Anterior cingulate cortex (tissue), 58 donors: Measurements from ENCODE around the gene SNRNP200.
"Not testable (repeated sequence)": the region's sequence is repeated elsewhere in the genome, so short reads cannot be mapped to it uniquely, and the experiment has no call there.

Source experiments
- DNase-seq, 58 donors: peaks; one replicate each; lab custom pipeline; 2025; lab: John Stamatoyannopoulos, UW

SNRNP200 gene

DNA sequence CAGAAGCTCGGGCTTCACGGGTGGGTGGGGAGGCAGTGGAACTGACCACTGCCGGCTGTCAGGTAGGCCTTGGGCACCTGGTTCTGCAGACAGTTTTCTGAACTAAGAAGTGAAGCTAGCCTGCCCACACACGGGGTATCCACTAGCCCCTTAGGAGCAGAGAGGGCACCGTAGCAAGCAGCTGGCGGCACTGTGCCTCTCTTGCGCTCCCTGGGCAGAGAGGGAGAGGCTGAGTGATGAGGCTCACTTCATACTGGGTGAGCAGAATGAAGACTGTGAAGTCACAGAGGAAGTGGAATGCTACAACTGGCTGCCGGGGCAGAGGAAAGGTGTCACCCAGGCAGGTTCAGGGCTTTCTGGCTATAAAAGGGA is 20.5 kb upstream of the SNRNP200 start:
- DNase-seq: no peak

GRCh38 chr2:96325041-96325883 is 19.9 kb upstream of the SNRNP200 start, which contains the start of gene ITPRIPL1:
Gene ITPRIPL1 (plus strand): TSS chr2:96325317. CDS start chr2:96325840, 523 bp downstream.
- no peak for DNase-seq

DNA sequence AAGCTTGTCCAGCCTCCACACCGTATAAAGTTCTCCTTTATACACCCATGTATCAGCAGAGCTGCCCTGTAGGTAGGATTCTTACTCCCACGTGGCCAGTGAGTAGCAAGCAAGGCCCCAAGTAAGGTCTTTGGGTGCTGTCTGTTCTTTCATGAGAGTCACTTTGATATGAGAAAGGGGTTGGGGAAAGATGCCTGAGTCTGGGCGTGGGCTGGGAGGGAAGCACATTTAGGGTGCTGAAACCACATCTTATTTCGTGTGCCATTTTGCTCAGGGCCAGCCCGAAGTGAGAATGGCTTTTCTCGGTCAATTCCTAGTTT is 19.3 kb upstream of the SNRNP200 start:
- DNase-seq: no peak

- DNase-seq: no peak
Observed at GRCh38 chr2:96323849-96324248, 18.5 kb upstream of the SNRNP200 start.

DNA sequence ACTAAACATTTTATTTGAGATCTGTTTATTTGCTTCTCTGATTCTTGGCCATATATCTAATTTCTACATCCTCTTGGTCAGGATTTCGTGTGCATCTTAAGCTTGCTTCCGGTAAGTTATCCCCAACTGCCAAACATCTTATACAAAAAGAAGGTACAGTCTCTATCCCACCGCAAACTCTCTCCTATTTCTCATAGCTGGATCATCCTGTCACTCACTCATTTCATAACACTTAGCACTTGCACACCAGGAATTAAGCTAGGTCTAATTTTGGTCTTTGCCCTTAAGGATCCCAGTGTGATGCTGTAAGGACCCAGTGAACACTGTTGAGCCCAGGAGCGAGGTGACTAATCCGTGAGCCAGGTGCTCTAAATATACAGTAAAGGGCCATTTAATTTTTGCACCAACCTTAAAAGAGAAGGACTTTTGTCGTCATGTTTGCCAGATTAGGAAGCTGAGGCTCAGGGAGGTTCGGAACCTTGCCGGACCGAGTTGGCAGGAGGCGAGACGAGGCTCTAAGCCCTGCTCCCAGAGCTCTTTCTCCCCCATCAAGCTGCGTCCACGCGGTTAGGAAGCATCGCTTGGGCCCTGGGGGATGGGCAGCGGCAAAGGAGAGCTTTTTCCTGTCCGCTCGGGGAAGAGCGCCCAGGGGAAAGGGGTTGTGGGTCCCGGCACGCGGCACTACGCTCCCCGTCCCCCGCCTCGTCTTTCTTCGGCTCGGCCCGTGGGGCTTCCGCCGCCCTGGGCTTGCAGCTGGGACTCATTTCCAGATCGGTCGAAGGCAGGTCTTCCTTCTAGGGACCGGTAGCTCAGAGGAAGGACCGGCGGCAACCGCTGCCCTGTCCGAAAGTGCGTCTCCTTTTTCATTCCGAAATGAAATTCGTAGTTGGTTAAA is 15.6 kb upstream of the SNRNP200 start:
- peak in 6 of 58 donors; percentile 12 to 38 (median 28) for DNase-seq

GRCh38 chr2:96320326-96320725 is 15.0 kb upstream of the SNRNP200 start:
- no peak for DNase-seq

GRCh38 chr2:96319396-96319795 is 14.1 kb upstream of the SNRNP200 start:
- no peak for DNase-seq

DNA sequence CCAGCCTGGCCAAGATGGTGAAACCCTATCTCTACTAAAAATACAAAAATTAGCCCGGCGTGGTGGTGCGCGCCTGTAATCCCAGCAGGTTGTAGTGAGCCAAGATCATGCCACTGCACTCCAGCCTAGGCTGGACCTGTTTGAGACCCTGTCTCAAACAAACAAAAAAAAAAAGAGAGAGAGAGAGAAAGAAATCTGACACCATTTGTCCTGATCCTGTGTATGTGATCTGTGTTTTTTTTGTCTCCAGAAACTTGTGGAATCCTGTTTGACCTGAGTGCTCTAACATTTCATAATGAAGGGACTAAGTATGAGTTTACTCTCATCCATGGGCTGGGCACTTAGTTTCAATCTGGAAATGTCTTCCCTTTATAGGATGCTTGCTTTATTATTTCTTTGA is 13.4 kb upstream of the SNRNP200 start:
- no peak for DNase-seq

DNA sequence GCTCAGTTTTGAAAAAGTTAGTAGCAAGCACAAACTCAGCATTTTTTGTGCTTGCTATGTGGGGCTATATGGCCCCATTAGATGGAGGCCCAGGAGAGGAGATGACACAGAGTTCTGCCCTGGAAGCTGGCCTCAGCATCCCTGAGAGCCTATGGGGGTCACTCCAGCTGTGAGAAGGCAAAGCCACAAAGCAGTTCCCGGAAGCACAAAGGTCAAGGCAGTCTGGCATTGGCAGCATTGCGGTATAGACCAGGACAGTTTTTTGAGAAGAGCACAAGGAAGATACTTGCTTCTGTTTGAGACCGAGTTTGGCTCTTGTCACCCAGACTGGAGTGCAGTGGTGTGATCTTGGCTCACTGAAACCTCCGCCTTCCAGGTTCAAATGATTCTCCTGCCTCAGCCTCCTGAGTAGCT is 12.2 kb upstream of the SNRNP200 start:
- DNase-seq: no peak

- no peak for DNase-seq
Observed at GRCh38 chr2:96316999-96317398, 11.7 kb upstream of the SNRNP200 start.

DNA sequence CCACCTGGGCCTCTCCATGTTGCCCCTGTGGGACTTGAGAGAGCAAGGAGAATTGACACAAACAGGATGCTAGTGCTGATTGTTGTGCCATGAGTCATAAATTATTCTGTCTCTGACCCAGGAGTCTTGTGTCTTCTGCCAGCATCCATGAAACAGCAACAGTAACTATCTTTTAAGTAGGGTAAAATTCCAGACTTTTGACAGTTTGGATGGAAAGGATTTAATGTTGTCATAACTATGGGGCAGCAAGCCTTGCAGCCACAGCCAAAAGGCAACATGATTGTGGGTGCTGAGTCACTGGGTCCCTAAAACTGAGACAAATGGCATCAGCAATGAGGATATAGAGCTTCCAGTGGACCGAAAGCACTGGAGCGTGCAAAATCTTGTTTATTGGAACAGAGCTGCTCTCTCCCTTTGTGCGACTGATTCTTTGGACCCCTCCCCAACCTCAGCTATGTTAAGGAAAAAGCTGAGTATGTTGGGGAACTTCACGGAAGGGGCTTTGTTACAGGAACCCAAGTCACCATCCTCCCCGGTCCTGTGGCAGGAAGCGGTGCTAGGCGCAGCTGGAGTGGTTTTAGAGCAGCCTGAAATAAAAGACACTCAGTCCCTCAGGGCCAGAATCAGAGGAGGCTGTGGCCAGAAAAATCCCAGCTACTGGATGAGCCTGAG is 10.2 kb upstream of the SNRNP200 start:
- no peak for DNase-seq

- DNase-seq: no peak
Observed at GRCh38 chr2:96315005-96315399, 9.7 kb upstream of the SNRNP200 start.

DNA sequence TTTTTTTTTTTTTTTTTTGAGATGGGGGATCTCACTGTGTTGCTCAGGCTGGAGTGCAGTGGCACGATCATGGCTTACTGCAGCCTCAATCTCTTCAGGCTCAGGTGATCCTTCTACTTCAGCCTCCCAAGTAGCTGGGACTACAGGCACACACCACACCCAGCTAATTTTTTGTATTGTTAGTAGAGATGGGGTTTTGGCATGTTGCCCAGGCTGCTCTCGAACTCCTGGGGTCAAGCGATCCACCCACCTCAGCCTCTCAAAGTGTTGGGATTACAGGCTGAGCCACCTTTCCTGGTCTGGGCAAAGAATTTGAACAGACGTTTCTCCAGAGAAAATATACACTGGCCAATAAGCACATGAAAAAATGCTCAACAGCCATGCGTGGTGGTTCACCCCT is 2.9 kb upstream of the SNRNP200 start:
- DNase-seq: no peak

DNA sequence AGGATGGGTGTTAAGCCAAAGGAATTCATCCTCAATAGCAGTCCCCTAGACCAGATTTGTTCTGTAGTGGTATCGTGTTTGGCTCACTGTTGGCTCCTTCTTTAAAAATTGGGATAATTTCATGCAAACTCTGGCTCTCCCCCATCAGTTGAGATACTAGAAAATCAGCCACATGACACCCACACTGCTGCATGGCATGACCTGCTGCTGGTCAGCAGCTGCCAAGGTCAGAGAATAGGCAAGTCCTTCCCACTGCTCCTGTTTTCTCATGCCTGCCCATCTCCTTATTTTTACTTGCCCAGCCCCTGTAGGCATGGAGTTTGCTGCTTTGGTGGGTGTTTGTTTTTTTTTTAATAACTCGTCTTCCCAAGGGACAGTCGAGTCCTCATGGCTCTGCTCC is 1.0 kb upstream of the SNRNP200 start:
- no peak for DNase-seq

DNA sequence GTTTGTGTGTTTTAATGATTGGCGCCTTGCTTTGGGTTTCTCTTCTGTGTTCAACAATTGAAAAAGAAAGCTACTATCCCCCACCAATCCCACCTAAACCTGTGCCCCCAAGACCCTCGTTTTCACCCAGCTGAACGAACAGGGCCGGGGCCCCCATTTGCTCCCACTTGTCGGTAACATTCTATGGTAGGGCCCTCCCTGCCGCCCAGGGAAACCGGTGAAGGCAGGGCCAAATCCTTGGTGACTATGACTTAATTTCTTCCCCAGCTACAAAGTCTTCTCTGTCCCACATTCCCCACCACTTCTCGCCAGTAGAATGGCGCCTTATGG is 598 bp upstream of the SNRNP200 start:
- DNase-seq: no peak

- DNase-seq: no peak
Observed at GRCh38 chr2:96304606-96305005, 740 bp downstream of the SNRNP200 start.

DNA sequence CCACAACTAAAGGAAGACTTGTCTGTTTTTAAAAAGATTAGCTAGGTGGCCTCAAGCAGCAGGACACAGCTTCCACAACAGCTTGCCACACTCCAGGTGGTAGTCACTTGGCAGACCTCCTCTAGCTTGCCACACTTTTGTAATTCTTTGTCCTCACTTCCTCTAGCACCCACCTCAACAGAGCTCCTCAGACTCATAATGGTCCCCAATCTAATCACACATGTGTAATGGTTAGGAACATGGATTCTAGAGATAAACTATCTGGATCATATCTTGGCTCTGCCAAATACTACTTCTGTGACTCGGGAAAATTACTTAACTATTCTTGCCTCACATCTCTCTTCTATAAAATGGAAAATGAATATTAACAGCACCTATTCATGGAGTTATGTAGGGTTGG is 3.5 kb downstream of the SNRNP200 start:
- DNase-seq: no peak

DNA sequence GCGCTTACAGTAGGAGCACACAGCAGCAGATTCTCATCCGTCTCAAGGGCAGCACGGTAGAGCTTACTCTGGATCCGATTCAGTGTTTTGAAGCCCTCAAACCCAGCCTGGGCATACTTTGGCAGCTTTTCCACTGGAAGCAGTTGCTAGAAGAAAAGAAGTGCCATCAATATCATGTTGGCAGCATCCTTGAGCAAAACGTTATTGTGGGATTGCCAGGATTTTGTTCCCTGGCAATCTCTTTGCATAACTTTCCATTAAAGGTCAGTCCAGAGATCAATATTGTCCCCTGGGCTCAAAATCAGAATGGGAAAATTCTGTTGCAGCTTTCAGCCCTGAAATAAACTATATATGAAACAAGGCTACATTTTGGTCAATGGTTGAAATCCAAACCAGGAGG is 8.4 kb downstream of the SNRNP200 start:
- DNase-seq: no peak

DNA sequence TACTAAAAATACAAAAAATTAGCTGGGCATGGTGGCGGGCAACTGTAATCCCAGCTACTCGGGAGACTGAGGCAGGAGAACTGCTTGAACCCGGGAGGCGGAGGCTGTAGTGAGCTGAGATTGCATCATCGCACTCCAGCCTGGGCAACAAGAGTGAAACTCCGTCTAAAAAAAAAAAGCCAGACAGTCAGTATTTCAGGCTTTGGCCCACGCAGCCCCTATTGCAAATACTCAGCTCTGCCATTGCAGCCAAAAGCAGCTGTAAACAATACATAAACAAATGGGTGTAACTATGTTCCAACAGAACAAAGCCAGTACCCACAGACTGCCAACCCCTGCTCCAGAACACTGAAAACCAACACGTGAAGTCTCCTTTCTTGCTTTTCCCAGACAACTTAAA is 11.1 kb downstream of the SNRNP200 start:
- not testable (repeated sequence) for DNase-seq

DNA sequence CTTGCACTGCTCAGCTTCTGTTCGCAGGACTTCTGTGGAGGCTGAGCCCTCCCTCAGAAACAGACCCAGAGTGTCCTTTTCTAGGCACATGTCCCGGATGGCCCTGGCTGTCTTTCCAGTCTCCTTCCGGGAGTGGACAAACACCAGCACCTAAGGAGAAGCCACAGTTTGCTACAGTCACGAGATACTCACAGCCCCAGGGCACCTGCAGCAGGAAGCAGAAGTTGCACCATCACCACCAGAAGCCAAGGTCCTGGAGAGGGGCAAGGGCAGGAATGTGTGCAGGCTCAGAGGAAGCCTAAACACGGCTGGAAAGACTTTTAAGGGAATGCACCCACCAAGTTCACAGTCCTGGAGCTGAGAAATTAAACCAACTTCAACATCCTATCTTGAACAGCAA is 13.6 kb downstream of the SNRNP200 start:
- DNase-seq: no peak

DNA sequence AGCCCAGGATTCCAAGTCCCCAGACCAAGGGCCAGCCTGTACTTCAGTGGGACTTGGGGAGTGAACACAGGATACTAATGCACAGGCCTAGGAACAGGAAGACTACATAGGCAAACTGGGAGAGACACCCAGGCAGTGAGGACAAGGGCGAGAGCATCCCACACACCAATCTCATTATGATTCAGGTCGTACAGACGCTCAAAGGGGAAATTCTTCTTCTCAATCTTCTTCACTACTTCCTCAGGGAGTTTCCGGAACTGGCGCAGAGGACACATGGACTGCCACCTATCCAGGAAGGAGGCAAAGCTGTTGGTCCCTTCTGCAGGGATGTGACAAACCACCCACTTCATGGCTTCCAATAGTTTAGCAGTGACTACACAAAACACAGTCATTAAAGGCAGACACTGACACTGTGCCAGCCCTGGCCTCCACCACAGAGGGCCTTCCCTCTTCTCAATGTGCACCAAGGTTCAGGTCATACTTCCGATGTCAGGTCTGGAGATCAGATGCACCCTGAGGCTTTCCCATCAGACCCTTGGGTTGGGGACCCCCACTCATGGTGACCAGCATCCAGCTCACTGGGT is 18.0 kb downstream of the SNRNP200 start:
- DNase-seq: no peak
